Nephron progenitor cell (in vitro differentiated cells): ENCODE data around the gene CUL9.

Experiments used
- DNase-seq: peaks from one replicate; pipeline ENCODE4 v3.0.0; 2021
- H3K27ac Mint-ChIP-seq: 2 replicates; pipeline ENCODE4 v1.8.0; 2021; ENCODE audit warnings: mild to moderate bottlenecking, moderate library complexity, mixed read lengths
- H3K27me3 Mint-ChIP-seq: 2 replicates; pipeline ENCODE4 v1.8.0; 2021; ENCODE audit warnings: mild to moderate bottlenecking, low read depth, mixed read lengths; ENCODE audit not compliant: poor library complexity
- H3K36me3 Mint-ChIP-seq: 2 replicates; pipeline ENCODE4 v1.8.0; 2021; ENCODE audit warnings: low read depth, mixed read lengths
- H3K4me1 Mint-ChIP-seq: 2 replicates; pipeline ENCODE4 v1.8.0; 2021; ENCODE audit warnings: mixed read lengths
- H3K4me3 Mint-ChIP-seq: 2 replicates; pipeline ENCODE4 v1.8.0; 2021; ENCODE audit warnings: mild to moderate bottlenecking, moderate library complexity, mixed read lengths
- H3K9me3 Mint-ChIP-seq: 2 replicates; pipeline ENCODE4 v1.8.0; 2021; ENCODE audit warnings: mild to moderate bottlenecking, moderate library complexity, mixed read lengths
- TF ChIP-seq, protein P1 (sequence below): fragments of 200-600 bp; sonication (generic); IDR thresholded peaks from 2 replicates; pipeline ENCODE4 v1.5.0; 2021; ENCODE audit warnings: antibody characterized with exemption

The CUL9 gene

DNA sequence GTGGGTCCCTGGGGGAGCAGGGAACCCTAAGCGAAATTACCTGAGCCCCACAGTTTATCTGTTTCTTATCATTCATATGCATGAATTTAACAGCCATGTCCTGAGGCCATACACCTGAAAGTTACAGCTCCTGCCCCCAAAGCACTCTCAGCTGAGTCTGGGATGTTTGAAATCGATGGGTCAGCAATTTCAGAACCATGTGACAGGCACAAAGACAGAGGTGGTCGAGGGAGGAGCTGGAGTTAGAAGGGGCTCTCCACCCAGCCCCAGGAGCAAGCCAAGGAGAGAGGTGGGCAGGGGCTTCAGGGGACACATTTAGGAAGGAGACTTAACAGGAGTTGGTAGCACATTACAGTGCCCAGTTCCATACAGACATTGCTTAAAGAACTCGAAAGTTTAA lies 76.2 kb downstream of the CUL9 start:
- H3K9me3 Mint-ChIP-seq: no peaks in the 10 kb centered on the region
- peaks cover 24% of the 10 kb centered on the region for H3K4me1 Mint-ChIP-seq
- peaks cover 19% of the 10 kb centered on the region for H3K27me3 Mint-ChIP-seq
- TF ChIP-seq, protein P1, sequence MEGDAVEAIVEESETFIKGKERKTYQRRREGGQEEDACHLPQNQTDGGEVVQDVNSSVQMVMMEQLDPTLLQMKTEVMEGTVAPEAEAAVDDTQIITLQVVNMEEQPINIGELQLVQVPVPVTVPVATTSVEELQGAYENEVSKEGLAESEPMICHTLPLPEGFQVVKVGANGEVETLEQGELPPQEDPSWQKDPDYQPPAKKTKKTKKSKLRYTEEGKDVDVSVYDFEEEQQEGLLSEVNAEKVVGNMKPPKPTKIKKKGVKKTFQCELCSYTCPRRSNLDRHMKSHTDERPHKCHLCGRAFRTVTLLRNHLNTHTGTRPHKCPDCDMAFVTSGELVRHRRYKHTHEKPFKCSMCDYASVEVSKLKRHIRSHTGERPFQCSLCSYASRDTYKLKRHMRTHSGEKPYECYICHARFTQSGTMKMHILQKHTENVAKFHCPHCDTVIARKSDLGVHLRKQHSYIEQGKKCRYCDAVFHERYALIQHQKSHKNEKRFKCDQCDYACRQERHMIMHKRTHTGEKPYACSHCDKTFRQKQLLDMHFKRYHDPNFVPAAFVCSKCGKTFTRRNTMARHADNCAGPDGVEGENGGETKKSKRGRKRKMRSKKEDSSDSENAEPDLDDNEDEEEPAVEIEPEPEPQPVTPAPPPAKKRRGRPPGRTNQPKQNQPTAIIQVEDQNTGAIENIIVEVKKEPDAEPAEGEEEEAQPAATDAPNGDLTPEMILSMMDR: no peak
- no peak overlapping the region for H3K4me3 Mint-ChIP-seq
- no peak for DNase-seq
- H3K27ac Mint-ChIP-seq: peak overlapping the region; percentile 52
- H3K36me3 Mint-ChIP-seq: no peaks in the 10 kb centered on the region

DNA sequence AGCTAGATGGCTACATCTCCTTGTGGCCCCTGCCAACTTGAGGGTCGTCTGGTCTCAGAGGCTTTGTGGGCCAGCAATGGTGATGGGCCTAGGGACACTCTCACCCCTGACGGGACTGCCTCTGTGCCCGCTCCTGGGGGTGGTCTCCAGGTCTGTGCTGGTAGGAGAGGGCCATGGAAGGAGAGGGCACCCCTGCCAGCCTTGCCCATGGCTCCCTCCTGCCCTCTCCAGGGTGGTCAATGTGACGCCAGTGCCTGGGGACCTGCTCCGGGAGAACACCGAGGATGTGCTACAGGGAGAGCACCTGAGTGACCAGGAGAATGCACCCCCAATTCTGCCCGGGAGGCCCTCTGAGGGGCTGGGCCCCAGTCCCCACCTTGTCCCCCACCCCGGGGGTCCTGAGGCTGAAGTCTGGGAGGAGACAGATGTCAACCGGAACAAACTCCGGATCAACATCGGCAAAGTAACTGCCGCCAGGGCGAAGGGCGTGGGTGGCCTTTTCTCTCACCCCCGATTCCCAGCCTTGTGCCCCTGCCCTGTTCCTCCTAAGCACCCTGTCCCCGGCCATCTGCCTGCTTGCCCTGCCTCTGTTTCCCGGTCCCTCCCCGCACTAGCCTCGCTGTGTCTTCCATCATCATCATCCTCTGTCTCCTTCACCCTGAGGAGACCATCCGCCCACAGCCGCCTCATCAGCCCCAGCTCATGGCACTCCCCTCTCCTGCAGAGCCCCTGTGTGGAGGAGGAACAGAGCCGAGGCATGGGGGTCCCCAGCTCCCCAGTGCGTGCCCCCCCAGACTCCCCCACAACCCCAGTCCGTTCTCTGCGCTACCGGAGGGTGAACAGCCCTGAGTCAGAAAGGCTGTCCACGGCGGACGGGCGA lies 77.1 kb downstream of the CUL9 start:
- no peak for DNase-seq
- H3K36me3 Mint-ChIP-seq: no peaks in the 10 kb centered on the region
- H3K4me1 Mint-ChIP-seq: peaks cover 24% of the 10 kb centered on the region
- H3K27ac Mint-ChIP-seq: no peak overlapping the region
- H3K9me3 Mint-ChIP-seq: no peaks in the 10 kb centered on the region
- no peak overlapping the region for H3K4me3 Mint-ChIP-seq
- TF ChIP-seq, protein P1: no peak
- H3K27me3 Mint-ChIP-seq: peaks cover 15% of the 10 kb centered on the region

DNA sequence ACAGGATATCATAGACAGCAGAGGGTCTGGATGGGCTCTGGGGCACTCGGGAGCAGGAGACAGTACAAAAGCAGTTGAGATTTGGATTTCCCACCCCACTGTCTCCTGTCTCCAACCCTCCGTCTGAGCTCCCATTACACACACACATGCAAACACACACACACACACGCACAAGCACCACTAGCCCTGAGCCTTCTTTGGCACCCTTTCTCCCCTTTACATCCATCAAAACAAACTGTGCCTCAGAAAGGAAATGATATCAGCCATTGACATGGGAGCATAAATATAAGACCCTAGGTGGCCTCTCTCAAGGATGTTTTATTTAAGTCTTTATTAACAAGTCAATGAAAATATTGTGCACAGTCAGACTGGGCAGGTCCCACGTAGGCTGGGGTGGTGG lies 78.8 kb downstream of the CUL9 start:
- TF ChIP-seq, protein P1: no peak
- no peak for DNase-seq
- no peak overlapping the region for H3K4me3 Mint-ChIP-seq
- no peaks in the 10 kb centered on the region for H3K36me3 Mint-ChIP-seq
- peaks cover 24% of the 10 kb centered on the region for H3K4me1 Mint-ChIP-seq
- no peak overlapping the region for H3K27ac Mint-ChIP-seq
- H3K9me3 Mint-ChIP-seq: no peaks in the 10 kb centered on the region
- H3K27me3 Mint-ChIP-seq: peaks cover 20% of the 10 kb centered on the region

DNA sequence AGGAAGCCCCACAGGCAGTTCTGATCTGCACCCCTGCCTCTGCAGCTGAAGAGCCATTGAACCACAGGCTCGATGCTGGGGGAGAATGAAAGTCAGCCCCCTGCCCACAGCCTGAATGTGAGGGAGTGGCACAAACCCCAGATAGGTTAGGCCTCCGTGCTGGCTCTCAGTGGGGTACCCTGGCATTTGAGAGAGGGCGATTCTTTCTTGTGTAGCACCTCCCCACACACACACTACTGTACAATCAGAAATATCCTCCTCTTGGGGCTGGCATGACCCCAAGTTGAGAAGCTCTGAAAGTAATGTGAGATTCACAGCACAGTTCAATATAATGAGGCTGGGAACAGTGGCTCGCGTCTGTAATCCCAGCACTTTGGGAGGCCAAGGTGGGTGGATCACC lies 79.2 kb downstream of the CUL9 start:
- H3K27ac Mint-ChIP-seq: no peak overlapping the region
- no peak for DNase-seq
- peaks cover 24% of the 10 kb centered on the region for H3K4me1 Mint-ChIP-seq
- TF ChIP-seq, protein P1: no peak
- no peaks in the 10 kb centered on the region for H3K36me3 Mint-ChIP-seq
- no peaks in the 10 kb centered on the region for H3K9me3 Mint-ChIP-seq
- H3K4me3 Mint-ChIP-seq: no peak overlapping the region
- peaks cover 24% of the 10 kb centered on the region for H3K27me3 Mint-ChIP-seq

DNA sequence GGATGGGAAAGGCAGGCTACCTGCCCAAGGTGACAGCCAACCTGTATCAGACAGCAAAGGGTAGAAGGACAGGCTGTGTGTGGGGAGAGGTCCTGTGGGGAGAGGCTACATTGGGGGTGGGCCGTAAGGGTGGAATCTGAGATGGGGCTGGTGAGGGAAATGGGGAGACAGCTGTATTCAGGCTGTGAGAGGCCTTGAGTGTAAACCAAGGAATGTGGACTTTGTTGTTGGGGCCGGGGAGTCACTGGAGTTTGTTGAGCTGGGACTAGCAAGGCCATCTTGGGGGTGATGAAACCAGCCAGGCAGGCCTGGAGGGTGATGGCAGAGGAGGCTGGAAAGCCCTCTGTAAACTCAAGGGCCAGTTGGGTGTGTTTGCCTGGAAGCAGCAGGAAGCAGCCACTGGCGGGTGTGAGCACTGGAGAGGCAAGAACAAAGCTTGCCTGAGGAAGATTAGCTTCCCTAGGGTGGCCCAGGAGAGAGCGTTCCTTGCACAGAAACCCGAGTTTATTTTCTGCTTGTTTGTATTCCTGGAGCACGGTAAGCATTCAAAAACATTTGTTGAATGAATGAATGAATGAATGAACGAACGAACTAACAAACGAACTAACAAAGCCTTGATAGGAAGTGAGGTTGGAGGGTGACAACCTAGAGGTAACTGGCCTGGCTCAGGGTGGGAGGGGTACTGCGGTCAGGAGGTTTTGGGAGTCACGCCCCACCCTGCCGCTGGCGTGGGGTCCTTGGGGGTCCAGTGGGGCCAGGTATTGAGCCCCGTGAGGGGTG lies 80.2 kb downstream of the CUL9 start:
- peaks cover 30% of the 10 kb centered on the region for H3K27me3 Mint-ChIP-seq
- no peak overlapping the region for H3K4me3 Mint-ChIP-seq
- H3K9me3 Mint-ChIP-seq: no peaks in the 10 kb centered on the region
- no peak overlapping the region for H3K27ac Mint-ChIP-seq
- H3K36me3 Mint-ChIP-seq: no peaks in the 10 kb centered on the region
- DNase-seq: no peak
- TF ChIP-seq, protein P1: no peak
- peaks cover 25% of the 10 kb centered on the region for H3K4me1 Mint-ChIP-seq
